ENCODE data around the gene CRYBG1. TPM values are rescaled to one million over a fixed set of nuclear protein-coding genes. Genes with fewer than 3 reads are reported as not detected.
A peak's percentile ranks its signal among the peaks of the same experiment; 100 is the strongest.

CRYBG1 gene
- total and polyA plus RNA-seq, 2 of the 13 experiments (the other 11 are each of a cell fraction or from before 2014, with no cell fraction given), result 10.1 to 21.9 TPM

- TF ChIP-seq ZNF180 (CRISPR knock-in tag; IDR thresholded peaks at IDR 0.05; ENCODE audit: borderline replicate concordance, low read depth), result no peak
- TF ChIP-seq POLR2G (IDR thresholded peaks at IDR 0.05; ENCODE audit: low read depth, low read length), result no peak
- no peak for TF ChIP-seq ZNF234 (CRISPR knock-in tag; conservative IDR thresholded peaks at IDR 0.05)
- no peak for TF ChIP-seq RNF219 (CRISPR knock-in tag; IDR thresholded peaks at IDR 0.05)
- peak; percentile 64 for TF ChIP-seq NFYC (CRISPR knock-in tag; IDR thresholded peaks at IDR 0.05)
- TF ChIP-seq ZBTB44 (CRISPR knock-in tag; IDR thresholded peaks at IDR 0.05), result no peak
- no peak for TF ChIP-seq HOXD1 (CRISPR knock-in tag; IDR thresholded peaks at IDR 0.05)
- no peak for TF ChIP-seq FOXC1 (CRISPR knock-in tag; IDR thresholded peaks at IDR 0.05; ENCODE audit: borderline replicate concordance)
- no peak for TF ChIP-seq FOXO4 (CRISPR knock-in tag; conservative IDR thresholded peaks at IDR 0.05)
- TF ChIP-seq YY1 (IDR thresholded peaks at IDR 0.05; ENCODE audit: insufficient read depth, insufficient replicate concordance, low read depth, low read length), result no peak
- no peak for TF ChIP-seq ZBTB3 (CRISPR knock-in tag; IDR thresholded peaks at IDR 0.05; ENCODE audit: borderline replicate concordance, low read depth)
- TF ChIP-seq KLF13 (CRISPR knock-in tag; IDR thresholded peaks at IDR 0.05), result no peak
- TF ChIP-seq ATF4 (CRISPR knock-in tag; IDR thresholded peaks at IDR 0.05), result peak in 1 of 2 experiments; percentile 31; a peak in 1 of 4 replicates
- no peak for TF ChIP-seq ZNF782 (CRISPR knock-in tag; IDR thresholded peaks at IDR 0.05; ENCODE audit: borderline replicate concordance)
- TF ChIP-seq ZSCAN9 (CRISPR knock-in tag; IDR thresholded peaks at IDR 0.05; ENCODE audit: borderline replicate concordance), result no peak
- no peak for TF ChIP-seq ISL2 (CRISPR knock-in tag; IDR thresholded peaks at IDR 0.05)
- TF ChIP-seq, protein P1, sequence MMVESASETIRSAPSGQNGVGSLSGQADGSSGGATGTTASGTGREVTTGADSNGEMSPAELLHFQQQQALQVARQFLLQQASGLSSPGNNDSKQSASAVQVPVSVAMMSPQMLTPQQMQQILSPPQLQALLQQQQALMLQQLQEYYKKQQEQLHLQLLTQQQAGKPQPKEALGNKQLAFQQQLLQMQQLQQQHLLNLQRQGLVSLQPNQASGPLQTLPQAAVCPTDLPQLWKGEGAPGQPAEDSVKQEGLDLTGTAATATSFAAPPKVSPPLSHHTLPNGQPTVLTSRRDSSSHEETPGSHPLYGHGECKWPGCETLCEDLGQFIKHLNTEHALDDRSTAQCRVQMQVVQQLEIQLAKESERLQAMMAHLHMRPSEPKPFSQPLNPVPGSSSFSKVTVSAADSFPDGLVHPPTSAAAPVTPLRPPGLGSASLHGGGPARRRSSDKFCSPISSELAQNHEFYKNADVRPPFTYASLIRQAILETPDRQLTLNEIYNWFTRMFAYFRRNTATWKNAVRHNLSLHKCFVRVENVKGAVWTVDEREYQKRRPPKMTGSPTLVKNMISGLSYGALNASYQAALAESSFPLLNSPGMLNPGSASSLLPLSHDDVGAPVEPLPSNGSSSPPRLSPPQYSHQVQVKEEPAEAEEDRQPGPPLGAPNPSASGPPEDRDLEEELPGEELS (CRISPR knock-in tag; IDR thresholded peaks at IDR 0.05), result peak; percentile 45; the same call in 1 of the 2 replicates
- no peak for TF ChIP-seq SP4 (CRISPR knock-in tag; IDR thresholded peaks at IDR 0.05)
- no peak for TF ChIP-seq NFE2L2 (IDR thresholded peaks at IDR 0.05; ENCODE audit: low read length)
- no peak for TF ChIP-seq MED8 (CRISPR knock-in tag; IDR thresholded peaks at IDR 0.05; ENCODE audit: insufficient replicate concordance)
Observed at GRCh38 chr6:106510090-106510970, 149.8 kb downstream of the CRYBG1 start (continued).
